ENCODE results near the gene ANKRD17.

Gene ANKRD17

GRCh38 chr4:73197220-73197619 is 61.4 kb downstream of the ANKRD17 start:
- Histone ChIP-seq H3K9ac (ENCODE audit: low read depth, low read length, poor library complexity, severe bottlenecking) (no peak overlapping the region), H3F3A (ENCODE audit: low read depth) (no peaks in the 10 kb centered on the region), H3K4me3 (ENCODE audit: low read length, poor library complexity, severe bottlenecking) (no peak overlapping the region), H3K36me3 (ENCODE audit: insufficient read depth, low read length) (peaks cover 14% of the 10 kb centered on the region; the same call in 1 of the 2 replicates), H3K27me3 (ENCODE audit: insufficient read depth, low read length, poor library complexity, severe bottlenecking) (no peaks in the 10 kb centered on the region), H3K9me3 (ENCODE audit: insufficient read depth, low read depth, low read length) (no peaks in the 10 kb centered on the region), H3K9me2 (replicated peaks; ENCODE audit: low read depth, low read length) (no peaks in the 10 kb centered on the region), H3K4me1 (ENCODE audit: insufficient read depth, low read length, poor library complexity, severe bottlenecking) (no peaks in the 10 kb centered on the region), H4K20me1 (ENCODE audit: insufficient read depth, low read length, poor library complexity, severe bottlenecking) (peaks cover 57% of the 10 kb centered on the region), H3K4me2 (ENCODE audit: low read depth, low read length, poor library complexity, severe bottlenecking) (no peak overlapping the region), H3K79me2 (ENCODE audit: insufficient read depth, low read length) (peaks cover 84% of the 10 kb centered on the region), H2AFZ (ENCODE audit: low read length) (no peak overlapping the region)
- TF ChIP-seq EZH2phosphoT487 (IDR thresholded peaks at IDR 0.05; ENCODE audit: borderline replicate concordance), result no peak
- no peak for TF ChIP-seq CTCF (conservative IDR thresholded peaks at IDR 0.05; ENCODE audit: low read length)

- TF ChIP-seq EZH2phosphoT487 (IDR thresholded peaks at IDR 0.05; ENCODE audit: borderline replicate concordance) (no peak), CTCF (conservative IDR thresholded peaks at IDR 0.05; ENCODE audit: low read length) (no peak)
- no peak overlapping the region for H3K9ac ChIP-seq (ENCODE audit: low read depth, low read length, poor library complexity, severe bottlenecking)
- peaks cover 35% of the 10 kb centered on the region for H4K20me1 ChIP-seq (ENCODE audit: insufficient read depth, low read length, poor library complexity, severe bottlenecking)
- H3F3A ChIP-seq (ENCODE audit: low read depth), result no peaks in the 10 kb centered on the region
- no peak overlapping the region for H3K4me2 ChIP-seq (ENCODE audit: low read depth, low read length, poor library complexity, severe bottlenecking)
- H3K36me3 ChIP-seq (ENCODE audit: insufficient read depth, low read length), result peaks cover 10% of the 10 kb centered on the region; the same call in 1 of the 2 replicates
- H3K9me3 ChIP-seq (ENCODE audit: insufficient read depth, low read depth, low read length), result no peaks in the 10 kb centered on the region
- H3K4me3 ChIP-seq (ENCODE audit: low read length, poor library complexity, severe bottlenecking), result no peak overlapping the region
- H3K27me3 ChIP-seq (ENCODE audit: insufficient read depth, low read length, poor library complexity, severe bottlenecking), result no peaks in the 10 kb centered on the region
- no peak overlapping the region for H2AFZ ChIP-seq (ENCODE audit: low read length)
- peaks cover 78% of the 10 kb centered on the region for H3K79me2 ChIP-seq (ENCODE audit: insufficient read depth, low read length)
- H3K9me2 ChIP-seq (replicated peaks; ENCODE audit: low read depth, low read length), result no peaks in the 10 kb centered on the region
- H3K4me1 ChIP-seq (ENCODE audit: insufficient read depth, low read length, poor library complexity, severe bottlenecking), result no peaks in the 10 kb centered on the region
These were observed 64.5 kb downstream of the ANKRD17 start for GRCh38 chr4:73194064-73194463.

GRCh38 chr4:73193659-73194058 is 64.9 kb downstream of the ANKRD17 start:
- Histone ChIP-seq H3K9ac (ENCODE audit: low read depth, low read length, poor library complexity, severe bottlenecking) (no peak overlapping the region), H3K4me2 (ENCODE audit: low read depth, low read length, poor library complexity, severe bottlenecking) (no peak overlapping the region), H3K27me3 (ENCODE audit: insufficient read depth, low read length, poor library complexity, severe bottlenecking) (no peaks in the 10 kb centered on the region), H3K9me2 (replicated peaks; ENCODE audit: low read depth, low read length) (no peaks in the 10 kb centered on the region), H3F3A (ENCODE audit: low read depth) (no peaks in the 10 kb centered on the region), H2AFZ (ENCODE audit: low read length) (no peak overlapping the region), H4K20me1 (ENCODE audit: insufficient read depth, low read length, poor library complexity, severe bottlenecking) (peaks cover 31% of the 10 kb centered on the region), H3K4me1 (ENCODE audit: insufficient read depth, low read length, poor library complexity, severe bottlenecking) (no peaks in the 10 kb centered on the region), H3K36me3 (ENCODE audit: insufficient read depth, low read length) (peaks cover 10% of the 10 kb centered on the region; the same call in 1 of the 2 replicates), H3K4me3 (ENCODE audit: low read length, poor library complexity, severe bottlenecking) (no peak overlapping the region), H3K79me2 (ENCODE audit: insufficient read depth, low read length) (peaks cover 78% of the 10 kb centered on the region), H3K9me3 (ENCODE audit: insufficient read depth, low read depth, low read length) (no peaks in the 10 kb centered on the region)
- TF ChIP-seq CTCF (conservative IDR thresholded peaks at IDR 0.05; ENCODE audit: low read length) (no peak), EZH2phosphoT487 (IDR thresholded peaks at IDR 0.05; ENCODE audit: borderline replicate concordance) (no peak)
